Measurements from ENCODE around the gene MAP9.
"Not testable (repeated sequence)": the region's sequence is repeated elsewhere in the genome, so short reads cannot be mapped to it uniquely, and the experiment has no call there.

Gene MAP9

GRCh38 chr4:155339999-155340398 lies 36.8 kb downstream of the MAP9 start:
- no peak for DNase-seq

GRCh38 chr4:155339588-155339987 lies 37.2 kb downstream of the MAP9 start:
- DNase-seq, result no peak

GRCh38 chr4:155338196-155338595 lies 38.6 kb downstream of the MAP9 start:
- DNase-seq, result no peak

GRCh38 chr4:155336242-155336641 lies 40.5 kb downstream of the MAP9 start:
- DNase-seq, result no peak

GRCh38 chr4:155331478-155331877 lies 45.3 kb downstream of the MAP9 start:
- no peak for DNase-seq

GRCh38 chr4:155322782-155323181 lies 54.0 kb downstream of the MAP9 start:
- DNase-seq, result no peak

- no peak for DNase-seq
Observed at GRCh38 chr4:155321006-155321405, 55.8 kb downstream of the MAP9 start.

- DNase-seq, result no peak
Observed at GRCh38 chr4:155319516-155319915, 57.2 kb downstream of the MAP9 start.

- DNase-seq, result not testable (repeated sequence)
Observed at GRCh38 chr4:155312027-155312426, 64.7 kb downstream of the MAP9 start.

GRCh38 chr4:155307731-155308277 lies 69.0 kb downstream of the MAP9 start:
- no peak for DNase-seq

- DNase-seq, result no peak
Observed at GRCh38 chr4:155305619-155306018, 71.1 kb downstream of the MAP9 start.

GRCh38 chr4:155304375-155304774 lies 72.4 kb downstream of the MAP9 start:
- no peak for DNase-seq

GRCh38 chr4:155299103-155299502 lies 77.7 kb downstream of the MAP9 start:
- DNase-seq, result no peak
